OCI-M2 (cell line): ENCODE results near the gene ZNF236.
"Not testable (repeated sequence)": the region's sequence is repeated elsewhere in the genome, so short reads cannot be mapped to it uniquely, and the experiment has no call there.

Experiments used
- DNase-seq: peaks from one replicate; lab custom pipeline; 2025; ENCODE audit not compliant: unreplicated experiment; lab: John Stamatoyannopoulos, UW

The ZNF236 gene

DNA sequence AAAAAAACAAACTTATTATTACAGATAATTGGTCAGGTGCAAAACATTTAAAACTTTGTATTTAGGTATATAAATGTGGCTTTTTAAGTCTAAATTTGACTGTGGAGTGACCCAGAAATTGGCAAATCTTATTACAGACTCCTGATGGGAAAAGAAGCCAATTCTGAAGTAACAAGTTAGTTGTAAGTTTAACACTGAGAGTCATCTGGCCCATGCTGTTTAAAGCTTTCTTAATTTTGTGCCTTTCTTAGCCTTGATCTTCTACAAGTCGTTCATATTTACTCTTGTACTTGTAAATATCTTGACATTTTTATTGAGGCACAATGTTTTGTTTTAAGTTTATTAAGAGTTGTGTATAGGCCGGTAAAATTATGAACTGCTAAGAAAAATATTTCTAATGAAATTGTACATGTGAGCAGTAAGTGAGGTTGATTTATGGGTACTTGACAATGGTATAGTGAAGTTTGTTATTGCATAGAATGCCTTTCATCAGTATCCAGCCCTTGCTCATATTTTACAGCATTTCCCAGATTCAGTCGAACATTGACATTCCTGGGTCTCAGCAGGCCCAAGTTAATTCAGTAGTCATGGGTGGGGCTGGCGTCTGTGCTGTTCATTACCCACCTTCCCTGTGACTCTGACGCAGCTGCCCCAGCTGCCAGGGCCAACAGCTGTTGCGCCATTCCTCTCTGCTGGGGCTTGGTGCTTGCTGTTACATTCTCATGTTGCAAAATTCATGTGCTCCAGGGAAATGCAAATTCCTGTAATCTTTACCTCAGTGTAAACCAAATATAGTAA, 121.4 kb downstream of the ZNF236 start:
- DNase-seq = no peak

DNA sequence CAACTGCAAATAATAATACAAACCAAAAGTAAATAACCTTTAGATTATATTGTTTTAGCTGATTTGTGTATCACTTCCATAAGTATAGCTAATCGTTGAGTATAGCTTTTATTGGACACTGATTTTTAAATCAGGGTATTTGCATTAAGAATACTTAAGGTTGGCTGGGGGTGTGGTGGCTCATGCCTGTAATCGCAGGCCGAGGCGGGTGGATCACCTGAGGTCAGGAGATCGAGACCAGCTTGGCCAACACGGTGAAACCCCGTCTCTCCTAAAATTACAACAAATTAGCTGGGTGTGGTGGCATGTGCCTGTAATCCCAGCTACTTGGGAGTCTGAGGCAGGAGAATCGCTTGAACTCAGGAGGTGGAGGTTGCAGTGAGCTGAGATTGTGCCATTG, 122.0 kb downstream of the ZNF236 start:
- not testable (repeated sequence) for DNase-seq

DNA sequence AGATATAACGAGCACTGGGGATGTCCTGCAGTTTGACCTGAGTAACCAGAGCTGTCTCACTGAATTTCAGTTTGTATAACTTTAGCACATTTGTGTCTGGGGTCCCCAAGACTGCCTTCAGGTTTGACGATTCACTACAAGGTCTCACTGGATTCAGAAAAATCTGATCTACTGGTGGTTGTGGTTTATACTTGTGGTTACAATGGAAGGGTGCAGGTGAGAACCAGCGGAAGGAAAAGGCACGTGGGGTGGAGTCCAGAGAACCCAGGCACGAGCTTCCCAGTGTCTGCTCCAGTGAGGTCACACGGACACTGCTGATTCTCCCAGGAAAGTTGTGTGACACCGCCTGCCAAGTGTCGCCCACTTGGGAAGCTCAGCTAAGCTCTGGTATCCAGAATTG, 126.0 kb downstream of the ZNF236 start:
- DNase-seq = no peak

DNA sequence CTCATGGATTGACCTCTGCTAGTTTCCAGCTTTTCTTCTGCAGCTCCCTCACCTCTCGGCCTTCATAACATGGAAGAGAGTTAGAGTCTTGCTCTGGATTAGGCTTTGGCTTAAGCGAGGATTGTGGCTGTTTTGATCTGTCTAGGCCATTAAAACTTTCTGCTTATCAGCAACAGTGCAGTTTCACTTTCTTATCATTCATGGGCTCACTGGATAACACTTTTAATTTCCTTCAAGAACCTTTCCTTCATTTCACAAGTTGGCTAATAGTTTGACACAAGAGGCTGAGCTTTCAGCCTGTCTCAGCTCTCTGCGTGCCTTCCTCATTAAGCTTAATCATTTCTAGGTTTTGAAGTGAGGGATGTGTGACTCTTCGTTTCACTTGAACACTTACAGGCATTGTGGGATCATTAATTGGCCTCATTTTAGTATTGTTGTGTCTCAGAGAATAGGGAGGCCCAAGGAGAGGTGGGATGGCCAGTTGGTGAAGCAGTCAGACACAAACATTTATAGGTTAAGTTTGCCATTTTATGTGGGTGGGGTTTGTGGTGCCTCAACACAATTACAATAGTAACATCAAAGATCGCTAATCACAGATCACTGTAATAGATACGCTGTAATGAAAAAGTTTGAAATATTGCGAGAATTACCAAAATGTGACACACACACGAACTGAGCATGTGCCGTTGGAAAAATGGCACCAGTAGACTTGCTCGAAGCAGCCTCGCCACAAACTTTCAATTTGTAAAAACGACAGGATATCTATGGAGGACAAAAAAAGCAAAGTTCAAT, 129.3 kb downstream of the ZNF236 start:
- no peak for DNase-seq

- no peak for DNase-seq
These were observed 130.4 kb downstream of the ZNF236 start for GRCh38 chr18:76952747-76953146.

GRCh38 chr18:76953156-76953555, 130.8 kb downstream of the ZNF236 start:
- no peak for DNase-seq

DNA sequence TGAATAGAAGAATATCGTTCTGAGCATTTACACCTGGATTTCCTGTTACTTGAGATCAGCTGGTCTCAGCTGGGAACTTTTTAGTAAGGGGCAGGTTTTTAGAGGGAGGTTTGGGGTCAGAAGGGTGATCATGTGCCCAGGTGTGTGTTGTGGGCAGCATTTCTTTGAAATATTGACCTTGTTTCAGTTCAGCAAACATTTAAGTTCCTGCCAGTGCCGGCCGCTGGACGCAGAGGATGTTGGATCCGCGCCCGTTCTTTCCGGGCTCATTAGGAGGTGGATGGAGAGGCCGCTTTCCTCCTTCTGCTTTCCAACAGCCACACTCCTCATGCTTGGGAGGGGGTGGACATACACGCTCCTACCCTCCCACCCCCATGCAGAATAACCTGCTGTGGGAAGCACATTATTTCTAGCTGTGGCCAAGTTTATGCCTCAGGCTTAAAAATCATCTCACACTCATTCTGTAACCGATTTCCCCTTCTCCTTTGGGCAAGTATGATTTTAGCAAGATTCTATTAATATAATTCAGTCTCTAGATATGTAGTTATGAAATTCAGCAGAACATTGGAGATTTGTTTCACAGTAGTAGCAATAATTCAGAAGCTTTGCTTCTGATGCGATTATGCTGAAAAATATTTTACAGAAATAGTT, 131.4 kb downstream of the ZNF236 start:
- DNase-seq = no peak

GRCh38 chr18:76955524-76956170, 133.3 kb downstream of the ZNF236 start:
- DNase-seq = no peak

- no peak for DNase-seq
These were observed 134.3 kb downstream of the ZNF236 start for GRCh38 chr18:76956648-76957047.

DNA sequence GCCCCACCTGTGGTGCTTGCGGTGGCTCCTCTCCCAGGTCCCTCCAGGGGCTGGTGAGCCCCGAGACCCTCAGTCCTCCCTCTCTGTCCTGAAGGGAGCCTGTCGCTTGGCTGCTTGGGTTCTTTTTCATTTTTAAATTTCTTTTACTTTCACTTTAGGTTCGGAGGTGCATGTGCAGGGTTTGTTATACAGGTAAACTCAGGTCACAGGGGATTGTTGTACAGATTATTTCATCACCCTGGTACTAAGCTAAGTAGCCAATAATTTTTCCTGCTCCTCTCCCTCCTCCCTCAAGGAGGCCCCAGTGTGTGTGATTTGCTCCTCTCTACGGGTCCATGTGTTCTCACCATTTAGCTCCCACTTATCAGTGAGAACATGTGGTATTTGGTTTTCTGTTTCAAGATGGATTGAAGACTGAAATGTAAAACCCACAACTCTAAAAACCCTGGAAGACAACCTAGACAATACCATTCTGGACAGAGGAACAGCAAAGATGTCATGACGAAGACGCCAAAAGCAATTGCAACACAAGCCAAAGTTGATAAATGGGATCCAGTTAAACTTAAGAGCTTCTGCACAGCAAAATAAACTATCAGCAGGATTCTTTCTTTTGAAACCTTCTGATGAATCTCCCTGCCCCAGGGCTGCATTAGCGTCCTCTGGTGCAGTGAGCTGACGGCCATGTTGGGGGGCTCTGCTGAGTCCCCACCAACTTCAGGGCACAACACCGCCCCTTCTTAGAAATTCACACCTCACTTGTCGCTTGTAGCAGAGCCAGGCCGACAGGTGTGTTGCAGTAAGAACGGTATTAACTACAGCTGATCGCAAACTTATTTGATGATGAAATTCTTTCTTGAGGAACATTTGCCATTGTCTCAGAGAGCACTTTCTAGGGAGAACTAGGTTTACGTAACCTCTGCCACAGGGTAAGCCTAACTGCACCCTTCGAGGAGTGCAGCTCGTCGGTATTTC, 135.3 kb downstream of the ZNF236 start:
- no peak for DNase-seq

DNA sequence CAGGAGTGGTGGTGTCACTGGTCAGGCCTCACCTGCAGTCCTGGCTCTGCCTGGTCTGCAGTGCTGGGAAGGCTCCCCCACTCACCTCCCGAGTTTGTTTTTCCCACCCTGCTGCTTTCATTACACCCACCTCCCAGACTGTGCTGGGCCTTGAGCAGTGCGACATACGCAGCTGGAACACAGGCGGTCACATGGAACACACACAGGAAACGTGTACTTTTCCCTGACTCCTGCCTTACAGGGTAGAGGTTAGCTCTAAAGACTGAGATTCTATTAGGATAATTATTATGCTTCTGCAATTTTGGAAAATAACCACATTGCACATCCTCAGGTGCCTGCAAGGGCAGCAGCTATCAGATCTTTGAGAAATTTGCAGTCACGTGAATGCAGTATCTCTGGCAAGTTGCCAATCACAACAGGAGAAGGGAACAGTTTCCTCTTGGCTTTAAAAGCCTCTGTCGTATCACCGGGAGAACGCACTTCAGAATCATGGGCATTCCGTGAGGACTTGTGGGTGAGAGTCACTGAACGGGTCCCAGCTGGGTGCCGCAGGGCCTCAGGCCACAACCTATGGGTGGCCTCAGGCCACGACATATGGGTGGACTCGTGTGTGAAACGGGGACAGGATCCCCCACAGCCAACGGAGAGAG, 136.5 kb downstream of the ZNF236 start:
- no peak for DNase-seq

DNA sequence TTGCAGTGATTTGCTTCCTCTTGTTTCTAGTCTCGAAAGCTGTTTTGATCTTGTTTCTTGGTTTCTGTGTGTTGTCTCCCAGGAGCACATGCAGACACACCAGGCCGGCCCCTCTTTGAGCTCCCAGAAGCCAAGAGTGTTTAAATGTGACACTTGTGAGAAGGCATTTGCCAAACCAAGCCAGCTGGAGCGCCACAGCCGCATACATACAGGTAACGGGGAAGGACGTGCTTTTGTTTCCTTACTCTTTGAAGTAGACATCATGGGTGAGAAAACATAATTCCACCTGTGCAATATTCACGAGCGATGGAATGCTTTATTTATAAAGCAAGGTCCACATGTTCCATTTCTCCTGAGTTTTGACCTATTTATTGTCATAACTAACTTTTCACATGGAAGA, 137.2 kb downstream of the ZNF236 start:
- no peak for DNase-seq

DNA sequence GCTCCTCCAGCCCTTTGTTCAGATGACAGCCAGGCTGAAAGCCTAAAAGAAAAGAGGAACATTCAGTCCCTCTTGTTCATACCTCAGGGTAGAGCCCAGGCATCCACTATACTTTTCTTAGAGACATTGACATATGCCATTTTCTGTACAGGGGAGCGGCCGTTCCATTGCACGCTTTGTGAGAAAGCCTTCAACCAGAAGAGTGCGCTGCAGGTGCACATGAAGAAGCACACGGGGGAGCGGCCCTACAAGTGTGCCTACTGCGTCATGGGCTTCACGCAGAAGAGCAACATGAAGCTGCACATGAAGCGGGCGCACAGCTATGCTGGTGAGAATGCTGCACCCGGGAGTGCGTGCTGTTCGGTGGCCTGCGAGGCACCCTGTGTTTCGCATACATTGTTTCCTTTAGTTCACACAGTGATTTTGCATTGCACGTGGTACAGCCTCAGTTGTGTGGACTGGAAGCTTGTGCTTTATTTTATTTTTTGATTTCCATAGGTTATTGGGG, 138.2 kb downstream of the ZNF236 start:
- no peak for DNase-seq

DNA sequence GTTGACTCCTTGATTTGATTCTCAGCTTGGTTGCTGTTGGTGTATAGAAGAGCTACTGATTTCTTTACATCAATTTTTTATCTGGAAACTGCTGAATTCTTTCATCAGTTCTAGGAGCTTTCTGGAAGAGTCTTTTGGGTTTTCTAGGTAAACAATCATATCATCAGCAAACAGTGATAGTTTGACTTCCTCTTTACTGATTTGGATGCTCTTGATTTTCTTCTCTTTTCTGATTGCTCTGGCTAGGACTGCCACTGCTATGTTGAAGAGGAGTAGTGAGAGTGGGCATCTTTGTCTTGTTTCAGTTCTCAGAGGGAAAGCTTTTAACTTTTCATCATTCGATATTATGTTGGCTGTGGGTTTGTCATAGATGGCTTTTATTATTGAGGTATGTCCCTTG, 140.5 kb downstream of the ZNF236 start:
- no peak for DNase-seq

GRCh38 chr18:76963936-76964335, 141.6 kb downstream of the ZNF236 start:
- DNase-seq = no peak

GRCh38 chr18:76965555-76966151, 143.3 kb downstream of the ZNF236 start:
- DNase-seq = not testable (repeated sequence)

DNA sequence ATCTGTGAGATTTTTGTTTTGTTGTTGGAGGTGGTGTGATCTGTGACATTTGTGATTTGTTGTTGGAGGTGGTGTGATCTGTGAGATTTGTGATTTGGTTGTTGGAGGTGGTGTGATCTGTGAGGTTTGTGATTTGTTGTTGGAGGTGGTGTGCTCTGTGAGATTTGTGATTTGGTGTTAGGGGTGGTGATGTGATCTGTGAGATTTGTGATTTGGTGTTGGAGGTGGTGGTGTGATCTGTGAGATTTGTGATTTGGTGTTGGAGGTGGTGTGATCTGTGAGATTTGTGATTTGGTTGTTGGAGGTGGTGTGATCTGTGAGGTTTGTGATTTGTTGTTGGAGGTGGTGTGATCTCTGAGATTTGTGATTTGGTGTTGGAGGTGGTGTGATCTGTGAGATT, 144.9 kb downstream of the ZNF236 start:
- DNase-seq = not testable (repeated sequence)

GRCh38 chr18:76967721-76968472, 145.5 kb downstream of the ZNF236 start:
- DNase-seq = no peak
